GM13976 (cell line): ENCODE results near the gene BGN.

ENCODE experiments used
- DNase-seq: peaks from one replicate; pipeline ENCODE4 v3.0.0; 2012; ENCODE audit warnings: low spot score
- CTCF ChIP-seq: IDR thresholded peaks from 2 replicates; pipeline ENCODE4 v1.5.1; 2012; ENCODE audit warnings: borderline replicate concordance, mild to moderate bottlenecking; ENCODE audit not compliant: insufficient read depth; ENCODE audit errors: extremely low read depth, missing control alignments, control extremely low read depth
- in situ Hi-C: fragments of 300-500 bp; cut with MboI; formaldehyde crosslinking; loops from one replicate; pipeline ENCODE4 v1.12.0; 2022; ENCODE audit warnings: low sequenced_read_pairs, mixed read lengths, inconsistent platforms; ENCODE audit not compliant: unreplicated experiment

BGN gene

GRCh38 chrX:153456161-153456560, 38.6 kb upstream of the BGN start:
- in situ Hi-C loops = no loop called here
- no peak for TF ChIP-seq CTCF
- no peak for DNase-seq

- no peak for TF ChIP-seq CTCF
- in situ Hi-C loops = no loop called here
- no peak for DNase-seq
Observed at GRCh38 chrX:153456704-153457103, 38.1 kb upstream of the BGN start.

GRCh38 chrX:153457136-153457825, 37.5 kb upstream of the BGN start:
- in situ Hi-C loops = no loop called here
- DNase-seq = no peak
- no peak for TF ChIP-seq CTCF

GRCh38 chrX:153457827-153458466, 36.8 kb upstream of the BGN start:
- TF ChIP-seq CTCF = no peak
- in situ Hi-C loops = no loop called here
- no peak for DNase-seq

GRCh38 chrX:153458476-153458875, 36.3 kb upstream of the BGN start:
- in situ Hi-C loops = no loop called here
- TF ChIP-seq CTCF = no peak
- DNase-seq = no peak

- in situ Hi-C loops = no loop called here
- DNase-seq = no peak
- TF ChIP-seq CTCF = no peak
Observed at GRCh38 chrX:153459986-153460385, 34.8 kb upstream of the BGN start.
